SU-DHL-6 (cell line): ENCODE results near the gene ZNF516.

ENCODE experiments used
- H2AFZ ChIP-seq: fragments of 200-600 bp; sonication (generic); 2 replicates; pipeline ENCODE4 v1.6.1; 2014; ENCODE audit warnings: low read depth, mild to moderate bottlenecking, moderate library complexity, mixed read lengths, antibody characterized with exemption, low read length; ENCODE audit not compliant: severe bottlenecking
- H3F3A ChIP-seq: fragments of 200-600 bp; shearing (Covaris generic); 2 replicates; pipeline ENCODE4 v1.6.0; 2016; ENCODE audit warnings: antibody characterized with exemption, mild to moderate bottlenecking; ENCODE audit not compliant: insufficient read depth
- H3K27ac ChIP-seq: fragments of 200-600 bp; sonication (generic); 2 replicates; pipeline ENCODE4 v1.5.1; 2016; ENCODE audit warnings: low read depth, mild to moderate bottlenecking, low read length, moderate library complexity, mixed read lengths
- H3K27me3 ChIP-seq: fragments of 200-600 bp; sonication (generic), shearing (Covaris generic); 2 replicates; pipeline ENCODE4 v1.6.0; 2014; ENCODE audit warnings: mild to moderate bottlenecking, low read length
- H3K36me3 ChIP-seq: fragments of 200-600 bp; sonication (generic); 2 replicates; pipeline ENCODE4 v1.6.1; 2014; ENCODE audit warnings: mild to moderate bottlenecking, low read length, mixed read lengths
- H3K4me2 ChIP-seq: fragments of 300-600, 200-600 bp; shearing (Covaris generic), sonication (generic); 2 replicates; pipeline ENCODE4 v1.6.0; 2014; ENCODE audit warnings: low read length, low read depth, mild to moderate bottlenecking; ENCODE audit not compliant: poor library complexity, severe bottlenecking
- H3K4me3 ChIP-seq: fragments of 200-600 bp; sonication (generic); 2 replicates; pipeline ENCODE4 v1.5.1; 2014; ENCODE audit warnings: antibody characterized with exemption, low read length, mild to moderate bottlenecking, mixed read lengths; ENCODE audit not compliant: insufficient read depth, poor library complexity, severe bottlenecking
- H3K79me2 ChIP-seq: fragments of 200-600 bp; sonication (generic); 2 replicates; pipeline ENCODE4 v1.6.1; 2014; ENCODE audit warnings: mild to moderate bottlenecking, low read length, moderate library complexity; ENCODE audit not compliant: insufficient read depth
- H3K9ac ChIP-seq: fragments of 200-600 bp; sonication (generic); 2 replicates; pipeline ENCODE4 v1.7.0; 2014; ENCODE audit warnings: mild to moderate bottlenecking, low read length
- H3K9me2 ChIP-seq: fragments of 200-600 bp; sonication (generic); replicated peaks from 2 replicates; pipeline ENCODE4 v1.6.1; 2014; ENCODE audit warnings: low read length; ENCODE audit not compliant: insufficient read depth
- H3K9me3 ChIP-seq: fragments of 200-600 bp; sonication (generic); 2 replicates; pipeline ENCODE4 v1.6.1; 2014; ENCODE audit warnings: low read length, mixed read lengths; ENCODE audit not compliant: insufficient read depth
- H4K20me1 ChIP-seq: fragments of 200-600 bp; sonication (generic); 2 replicates; pipeline ENCODE4 v1.6.1; 2014; ENCODE audit warnings: low read depth, mild to moderate bottlenecking, antibody characterized with exemption, low read length, moderate library complexity, mixed read lengths
- CTCF ChIP-seq: fragments of 200-600 bp; sonication (generic); IDR thresholded peaks from one replicate; pipeline ENCODE4 v1.5.1; 2017; ENCODE audit warnings: antibody characterized with exemption, mild to moderate bottlenecking, low read length, moderate library complexity; ENCODE audit not compliant: insufficient read depth, poor library complexity, severe bottlenecking
- EZH2phosphoT487 ChIP-seq: fragments of 200-600 bp; sonication (generic), shearing (Covaris generic); conservative IDR thresholded peaks from 2 replicates; pipeline ENCODE4 v1.6.1; 2018; ENCODE audit warnings: mild to moderate bottlenecking, antibody characterized with exemption, low read length, moderate library complexity, mixed read lengths

ZNF516 gene

GRCh38 chr18:76504749-76505148 is 9.7 kb upstream of the ZNF516 start:
- Histone ChIP-seq H4K20me1 (no peaks in the 10 kb centered on the region), H3K9me3 (no peaks in the 10 kb centered on the region), H3K36me3 (no peaks in the 10 kb centered on the region), H2AFZ (no peak overlapping the region), H3K27me3 (no peaks in the 10 kb centered on the region), H3K4me3 (no peak overlapping the region), H3K4me2 (no peak overlapping the region), H3K27ac (no peak overlapping the region), H3K9ac (no peak overlapping the region), H3K79me2 (no peaks in the 10 kb centered on the region), H3K9me2 (no peaks in the 10 kb centered on the region), H3F3A (peaks cover 5% of the 10 kb centered on the region)
- TF ChIP-seq EZH2phosphoT487 = no peak
- TF ChIP-seq CTCF = no peak

- no peaks in the 10 kb centered on the region for H3K9me3 ChIP-seq
- TF ChIP-seq EZH2phosphoT487 (no peak), CTCF (no peak)
- peaks cover 14% of the 10 kb centered on the region for H3F3A ChIP-seq
- H3K27me3 ChIP-seq = no peaks in the 10 kb centered on the region
- H3K4me2 ChIP-seq = no peak overlapping the region
- no peaks in the 10 kb centered on the region for H3K79me2 ChIP-seq
- no peak overlapping the region for H2AFZ ChIP-seq
- no peak overlapping the region for H3K4me3 ChIP-seq
- no peaks in the 10 kb centered on the region for H3K9me2 ChIP-seq
- H3K9ac ChIP-seq = no peak overlapping the region
- H4K20me1 ChIP-seq = no peaks in the 10 kb centered on the region
- H3K36me3 ChIP-seq = no peaks in the 10 kb centered on the region
- H3K27ac ChIP-seq = no peak overlapping the region
Measured at GRCh38 chr18:76503649-76504386, 8.8 kb upstream of the ZNF516 start.

- H3K27me3 ChIP-seq = no peaks in the 10 kb centered on the region
- H4K20me1 ChIP-seq = no peaks in the 10 kb centered on the region
- peaks cover 26% of the 10 kb centered on the region for H3F3A ChIP-seq
- no peaks in the 10 kb centered on the region for H3K9me3 ChIP-seq
- no peak overlapping the region for H3K4me3 ChIP-seq
- H3K27ac ChIP-seq = no peak overlapping the region
- H2AFZ ChIP-seq = no peak overlapping the region
- no peaks in the 10 kb centered on the region for H3K79me2 ChIP-seq
- TF ChIP-seq CTCF = no peak
- TF ChIP-seq EZH2phosphoT487 = no peak
- H3K9ac ChIP-seq = no peak overlapping the region
- no peaks in the 10 kb centered on the region for H3K9me2 ChIP-seq
- no peak overlapping the region for H3K4me2 ChIP-seq
- H3K36me3 ChIP-seq = no peaks in the 10 kb centered on the region
Measured at GRCh38 chr18:76502551-76502950, 7.5 kb upstream of the ZNF516 start.
